HFFc6 (cell line): ENCODE measurements around the gene MACF1. TPM values are rescaled to one million over a fixed set of nuclear protein-coding genes. Genes with fewer than 3 reads are reported as not detected.

Experiments
- DNase-seq: peaks from one replicate; pipeline ENCODE4 v3.0.0-alpha.2; 2018
- H3K27ac Mint-ChIP-seq: 2 replicates; pipeline ENCODE4 v1.8.0; 2020; ENCODE audit warnings: mild to moderate bottlenecking, mixed read lengths
- H3K27me3 Mint-ChIP-seq: 2 replicates; pipeline ENCODE4 v1.8.0; 2021; ENCODE audit warnings: mild to moderate bottlenecking, moderate library complexity, mixed read lengths; ENCODE audit not compliant: insufficient read depth
- H3K36me3 Mint-ChIP-seq: 2 replicates; pipeline ENCODE4 v1.8.0; 2021; ENCODE audit warnings: low read depth, mixed read lengths
- H3K4me1 Mint-ChIP-seq: 2 replicates; pipeline ENCODE4 v1.8.0; 2020; ENCODE audit warnings: low read depth, mixed read lengths
- H3K4me3 Mint-ChIP-seq: 2 replicates; pipeline ENCODE4 v1.8.0; 2020; ENCODE audit warnings: mild to moderate bottlenecking, moderate library complexity, mixed read lengths
- H3K9me3 Mint-ChIP-seq: 2 replicates; pipeline ENCODE4 v1.8.0; 2020; ENCODE audit warnings: mild to moderate bottlenecking, mixed read lengths
- CTCF ChIP-seq: fragments of 200-600 bp; sonication (generic); IDR thresholded peaks from 2 replicates; pipeline ENCODE4 v1.5.0; 2021; ENCODE audit warnings: antibody characterized with exemption, mild to moderate bottlenecking
- total RNA-seq, 6 experiments: library from RNA; stranded (reverse); fragmentation: NEBNext Ultra II Directional; extraction: Animal tissue kit (Norgen Biotek cat#: 25700); gene quantifications; 2 replicates in 1 of 6; 3 replicates in 5 of 6; pipeline ENCODE4 v1.2.3, GENCODE V29; 2021

Gene MACF1
- total RNA-seq, 6 experiments from 2014 or later, result 201 to 308 (median 223) TPM

- Mint-ChIP-seq H3K27ac (peak overlapping the region; percentile 30; the same call in 1 of the 2 replicates), H3K27me3 (no peaks in the 10 kb centered on the region), H3K4me3 (no peak overlapping the region), H3K36me3 (peaks cover 30% of the 10 kb centered on the region), H3K4me1 (no peaks in the 10 kb centered on the region), H3K9me3 (no peaks in the 10 kb centered on the region)
- DNase-seq, result no peak
- TF ChIP-seq CTCF, result no peak
These were observed 112.6 kb downstream of the MACF1 start for GRCh38 chr1:39317111-39317510.

GRCh38 chr1:39317910-39318633 lies 113.6 kb downstream of the MACF1 start:
- H3K4me1 Mint-ChIP-seq, result no peaks in the 10 kb centered on the region
- TF ChIP-seq CTCF, result no peak
- 0 out of 2 replicates have a peak, but pooled peaks cover 2% of the 10 kb centered on the region for H3K27me3 Mint-ChIP-seq
- no peak overlapping the region; the same call in 1 of the 2 replicates for H3K4me3 Mint-ChIP-seq
- DNase-seq, result no peak
- no peak overlapping the region for H3K27ac Mint-ChIP-seq
- H3K36me3 Mint-ChIP-seq, result peaks cover 35% of the 10 kb centered on the region
- no peaks in the 10 kb centered on the region for H3K9me3 Mint-ChIP-seq

- peaks cover 27% of the 10 kb centered on the region for H3K36me3 Mint-ChIP-seq
These were observed 117.5 kb downstream of the MACF1 start for GRCh38 chr1:39321979-39322378.

GRCh38 chr1:39322431-39322830 lies 117.9 kb downstream of the MACF1 start:
- H3K9me3 Mint-ChIP-seq, result no peaks in the 10 kb centered on the region
- H3K36me3 Mint-ChIP-seq, result peaks cover 27% of the 10 kb centered on the region
- H3K27me3 Mint-ChIP-seq, result 0 out of 2 replicates have a peak, but pooled peaks cover 2% of the 10 kb centered on the region
- TF ChIP-seq CTCF, result no peak
- H3K27ac Mint-ChIP-seq, result no peak overlapping the region
- no peaks in the 10 kb centered on the region for H3K4me1 Mint-ChIP-seq
- H3K4me3 Mint-ChIP-seq, result no peak overlapping the region
- no peak for DNase-seq

More at GRCh38 chr1:39321979-39322378, 117.5 kb downstream of the MACF1 start:
- TF ChIP-seq CTCF, result no peak
- Mint-ChIP-seq H3K9me3 (no peaks in the 10 kb centered on the region), H3K4me1 (no peaks in the 10 kb centered on the region), H3K27ac (no peak overlapping the region), H3K4me3 (no peak overlapping the region), H3K27me3 (0 out of 2 replicates have a peak, but pooled peaks cover 2% of the 10 kb centered on the region)
- no peak for DNase-seq

GRCh38 chr1:39324888-39325287 lies 120.4 kb downstream of the MACF1 start:
- Mint-ChIP-seq H3K36me3 (peaks cover 24% of the 10 kb centered on the region), H3K27me3 (0 out of 2 replicates have a peak, but pooled peaks cover 2% of the 10 kb centered on the region), H3K27ac (no peak overlapping the region), H3K9me3 (no peaks in the 10 kb centered on the region), H3K4me3 (no peak overlapping the region), H3K4me1 (no peaks in the 10 kb centered on the region)
- DNase-seq, result no peak
- TF ChIP-seq CTCF, result no peak
